Measurements from ENCODE around the gene F3. TPM values are rescaled to one million over a fixed set of nuclear protein-coding genes. Genes with fewer than 3 reads are reported as not detected.

Gene F3
- total RNA-seq, 2 experiments from 2014 or later: not detected

- Mint-ChIP-seq H3K36me3 (ENCODE audit: low read depth) (peaks cover 52% of the 10 kb centered on the region), H3K9me3 (peaks cover 2% of the 10 kb centered on the region), H3K4me3 (no peak overlapping the region), H3K27me3 (no peaks in the 10 kb centered on the region), H3K27ac (no peak overlapping the region), H3K4me1 (ENCODE audit: low read depth) (no peaks in the 10 kb centered on the region)
- intact Hi-C loops (cut with micrococcal nuclease): no loop called here
- POLR2A ChIA-PET: no interaction called here
- CTCF ChIA-PET: no interaction called here
- no peak for ATAC-seq
- TF ChIP-seq CTCF (IDR thresholded peaks at IDR 0.05): no peak
- no peak for DNase-seq
These were observed 37.0 kb downstream of the F3 start for GRCh38 chr1:94504601-94505000.

GRCh38 chr1:94503153-94503552 lies 38.4 kb downstream of the F3 start:
- Mint-ChIP-seq H3K4me3 (no peak overlapping the region), H3K27ac (no peak overlapping the region), H3K9me3 (peaks cover 2% of the 10 kb centered on the region), H3K27me3 (no peaks in the 10 kb centered on the region), H3K4me1 (ENCODE audit: low read depth) (no peaks in the 10 kb centered on the region), H3K36me3 (ENCODE audit: low read depth) (peaks cover 46% of the 10 kb centered on the region)
- DNase-seq (no peak), ATAC-seq (no peak)
- ChIA-PET CTCF (no interaction called here), POLR2A (no interaction called here)
- intact Hi-C loops (cut with micrococcal nuclease): no loop called here
- no peak for TF ChIP-seq CTCF (IDR thresholded peaks at IDR 0.05)

- ATAC-seq (no peak), DNase-seq (no peak)
- no peak overlapping the region for H3K4me3 Mint-ChIP-seq
- H3K4me1 Mint-ChIP-seq (ENCODE audit: low read depth): no peaks in the 10 kb centered on the region
- POLR2A ChIA-PET: no interaction called here
- peaks cover 47% of the 10 kb centered on the region for H3K36me3 Mint-ChIP-seq (ENCODE audit: low read depth)
- H3K27me3 Mint-ChIP-seq: no peaks in the 10 kb centered on the region
- intact Hi-C loops (cut with micrococcal nuclease): no loop called here
- no peak for TF ChIP-seq CTCF (IDR thresholded peaks at IDR 0.05)
- CTCF ChIA-PET: interaction anchor here (0.8 kb wide), 1 partner anchor 21 kb away, joined by 4 read pairs; no protein-coding TSS in a partner anchor
- H3K27ac Mint-ChIP-seq: no peak overlapping the region
- H3K9me3 Mint-ChIP-seq: peaks cover 2% of the 10 kb centered on the region
These were observed 39.6 kb downstream of the F3 start for GRCh38 chr1:94501935-94502334.

- ChIA-PET CTCF (no interaction called here), POLR2A (interaction anchor here (0.6 kb wide), 1 partner anchor 176 kb away, joined by 3 read pairs; no protein-coding TSS in a partner anchor)
- H3K4me1 Mint-ChIP-seq (ENCODE audit: low read depth): no peaks in the 10 kb centered on the region
- H3K4me3 Mint-ChIP-seq: no peak overlapping the region
- H3K27ac Mint-ChIP-seq: no peak overlapping the region
- H3K36me3 Mint-ChIP-seq (ENCODE audit: low read depth): peaks cover 46% of the 10 kb centered on the region
- no peaks in the 10 kb centered on the region for H3K27me3 Mint-ChIP-seq
- DNase-seq (no peak), ATAC-seq (no peak)
- TF ChIP-seq CTCF (IDR thresholded peaks at IDR 0.05): no peak
- peaks cover 2% of the 10 kb centered on the region for H3K9me3 Mint-ChIP-seq
- intact Hi-C loops (cut with micrococcal nuclease): no loop called here
These were observed 40.1 kb downstream of the F3 start for GRCh38 chr1:94501426-94501825.

- Mint-ChIP-seq H3K4me3 (no peak overlapping the region), H3K36me3 (ENCODE audit: low read depth) (peaks cover 32% of the 10 kb centered on the region)
- DNase-seq: no peak
These were observed 45.3 kb downstream of the F3 start for GRCh38 chr1:94496076-94496755.

More at GRCh38 chr1:94496076-94496755, 45.3 kb downstream of the F3 start:
- H3K27ac Mint-ChIP-seq: no peak overlapping the region
- no peaks in the 10 kb centered on the region for H3K4me1 Mint-ChIP-seq (ENCODE audit: low read depth)
- no peaks in the 10 kb centered on the region for H3K9me3 Mint-ChIP-seq
- ChIA-PET CTCF (interaction anchor here (1.2 to 1.8 kb wide), 2 partner anchors 15 to 309 kb away, joined by 4 read pairs; no protein-coding TSS in a partner anchor), POLR2A (no interaction called here)
- intact Hi-C loops (cut with micrococcal nuclease): no loop called here
- H3K27me3 Mint-ChIP-seq: no peaks in the 10 kb centered on the region
- ATAC-seq: no peak
- no peak for TF ChIP-seq CTCF (IDR thresholded peaks at IDR 0.05)

Measured in activated CD8-positive, alpha-beta T cell treated with anti-CD3 and anti-CD28 coated beads for 36 hours (primary cell).